Measurements from ENCODE around the gene TSPEAR.

TSPEAR gene

DNA sequence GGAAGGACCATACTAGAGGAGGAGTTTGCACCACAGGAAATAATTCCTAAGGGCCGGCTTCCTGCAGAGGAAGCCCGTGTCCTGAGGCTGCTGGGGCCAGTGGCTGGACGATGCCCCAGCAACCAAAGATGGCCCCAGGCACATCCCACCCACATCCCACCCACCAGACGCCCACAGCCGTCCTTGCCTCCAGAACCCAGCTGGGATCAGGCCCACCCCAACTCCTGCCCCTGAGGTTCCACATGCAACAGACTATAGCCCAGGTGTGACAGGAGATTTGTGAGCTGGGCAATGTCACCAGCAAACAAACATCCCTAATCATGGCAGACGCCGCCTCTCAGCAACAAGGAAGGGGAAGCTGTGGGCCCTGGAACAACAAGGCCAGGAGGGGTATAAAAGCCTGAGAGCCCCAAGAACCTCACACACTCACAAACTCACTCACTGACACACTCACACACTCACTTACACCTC, 84.7 kb downstream of the TSPEAR start, which contains the start of gene KRTAP10-9:
KRTAP10-9 (plus strand) TSS at position 421 of the 471 bp plus-strand sequence. CDS start 79 bp downstream, outside the sequence.
- no peak within 1 kb of the TSS for H3K4me3 ChIP-seq (ENCODE audit: low read depth, low read length)
- no peak for TF ChIP-seq CTCF (IDR thresholded peaks at IDR 0.05; ENCODE audit: low read depth, low read length)

DNA sequence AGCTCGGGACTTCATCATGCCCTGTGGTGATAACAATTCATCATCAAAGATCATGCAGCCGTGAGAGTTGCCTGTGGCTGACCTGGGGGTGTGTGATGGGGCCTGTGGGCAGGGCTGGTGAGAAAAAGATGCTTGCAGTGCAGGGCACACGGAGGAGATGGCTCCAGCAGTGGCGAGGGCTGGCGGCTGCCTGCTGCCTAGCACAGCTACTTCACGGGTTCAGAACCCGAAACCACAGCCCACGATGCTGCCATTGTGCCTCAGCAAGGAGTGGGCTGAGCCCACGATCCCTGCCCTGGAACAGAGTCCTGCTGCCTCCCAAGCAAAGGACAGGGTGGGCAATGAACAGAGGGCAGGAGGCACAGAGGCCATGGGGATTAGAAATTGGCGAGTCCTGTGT, 85.1 kb downstream of the TSPEAR start:
- no peak overlapping the region for H3K4me3 ChIP-seq (ENCODE audit: low read depth, low read length)
- TF ChIP-seq CTCF (IDR thresholded peaks at IDR 0.05; ENCODE audit: low read depth, low read length): no peak

DNA sequence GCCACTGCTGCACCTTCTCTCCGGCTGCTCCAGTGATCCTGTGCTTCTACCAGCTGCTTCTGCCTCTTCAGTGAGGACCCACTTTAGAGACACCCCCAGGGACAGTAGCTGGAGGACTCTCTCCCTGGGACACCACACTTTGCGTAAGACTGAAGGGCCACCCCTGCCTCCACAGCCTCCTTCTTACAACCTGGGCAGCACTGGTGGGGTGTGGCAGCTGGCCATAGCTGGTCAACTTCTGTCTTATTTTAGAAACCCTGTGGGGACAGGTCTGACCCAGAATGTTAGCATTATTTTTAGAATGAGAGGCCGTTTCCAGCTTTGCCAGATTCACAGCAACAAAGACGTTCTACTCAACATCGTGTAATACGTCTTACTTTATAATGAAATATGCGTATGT, 85.6 kb downstream of the TSPEAR start:
- no peak for TF ChIP-seq CTCF (IDR thresholded peaks at IDR 0.05; ENCODE audit: low read depth, low read length)
- no peak overlapping the region for H3K4me3 ChIP-seq (ENCODE audit: low read depth, low read length)

DNA sequence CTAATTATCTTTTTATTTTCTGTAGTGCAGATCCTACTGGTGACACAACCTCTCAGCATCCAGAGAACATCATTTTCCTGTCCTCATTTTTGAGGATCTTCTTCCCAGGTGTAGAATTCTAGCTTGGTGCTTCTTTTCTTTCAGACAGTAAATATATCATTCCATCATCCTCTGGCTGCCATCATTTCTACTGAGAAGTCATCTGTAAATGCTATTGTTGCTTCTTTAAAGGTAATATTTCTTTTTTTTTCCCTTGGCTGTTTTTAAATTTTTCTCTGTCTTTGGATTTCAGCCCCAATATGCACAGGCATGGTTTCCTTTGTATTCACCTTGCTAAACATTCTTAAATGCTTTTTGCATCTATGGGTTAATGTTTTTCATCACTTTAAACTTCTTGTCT, 87.8 kb downstream of the TSPEAR start:
- no peak for TF ChIP-seq CTCF (IDR thresholded peaks at IDR 0.05; ENCODE audit: low read depth, low read length)
- no peak overlapping the region for H3K4me3 ChIP-seq (ENCODE audit: low read depth, low read length)

- TF ChIP-seq CTCF (IDR thresholded peaks at IDR 0.05; ENCODE audit: low read depth, low read length): no peak
- H3K4me3 ChIP-seq (ENCODE audit: low read depth, low read length): no peak overlapping the region
Observed at GRCh38 chr21:44619886-44620285, 91.5 kb downstream of the TSPEAR start.

- TF ChIP-seq CTCF (IDR thresholded peaks at IDR 0.05; ENCODE audit: low read depth, low read length): no peak
Observed at GRCh38 chr21:44618909-44619308, 92.5 kb downstream of the TSPEAR start.

DNA sequence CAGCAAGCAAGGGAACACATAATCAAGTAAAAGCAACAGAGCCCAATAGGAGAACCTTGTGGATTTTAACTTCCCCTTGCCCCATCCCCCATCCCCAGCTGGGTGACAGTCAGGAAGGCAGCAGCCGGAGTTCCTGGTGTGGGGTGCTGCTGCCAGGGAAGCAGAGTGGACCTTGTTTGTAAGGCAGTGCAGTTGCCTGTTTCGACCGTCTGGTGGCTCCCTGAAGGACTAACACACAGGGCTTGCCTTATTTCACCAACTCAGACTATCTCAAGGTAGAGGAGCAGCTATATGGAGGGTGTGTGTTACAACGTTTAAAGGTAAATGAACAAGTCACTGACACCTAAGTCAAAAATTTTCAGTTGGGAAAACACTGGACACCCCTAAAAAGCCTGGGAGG, 92.9 kb downstream of the TSPEAR start:
- TF ChIP-seq CTCF (IDR thresholded peaks at IDR 0.05; ENCODE audit: low read depth, low read length): peak; percentile 37
- H3K4me3 ChIP-seq (ENCODE audit: low read depth, low read length): no peak overlapping the region

More at GRCh38 chr21:44618909-44619308, 92.5 kb downstream of the TSPEAR start:
- no peak overlapping the region for H3K4me3 ChIP-seq (ENCODE audit: low read depth, low read length)

Data from WI38 (cell line).